ENCODE results near the gene BACH2. TPM values are rescaled to one million over a fixed set of nuclear protein-coding genes. Genes with fewer than 3 reads are reported as not detected.

Gene BACH2
- total and polyA plus RNA-seq, 2 experiments from 2014 or later, result under 0.01 TPM; not detected in 1

DNA sequence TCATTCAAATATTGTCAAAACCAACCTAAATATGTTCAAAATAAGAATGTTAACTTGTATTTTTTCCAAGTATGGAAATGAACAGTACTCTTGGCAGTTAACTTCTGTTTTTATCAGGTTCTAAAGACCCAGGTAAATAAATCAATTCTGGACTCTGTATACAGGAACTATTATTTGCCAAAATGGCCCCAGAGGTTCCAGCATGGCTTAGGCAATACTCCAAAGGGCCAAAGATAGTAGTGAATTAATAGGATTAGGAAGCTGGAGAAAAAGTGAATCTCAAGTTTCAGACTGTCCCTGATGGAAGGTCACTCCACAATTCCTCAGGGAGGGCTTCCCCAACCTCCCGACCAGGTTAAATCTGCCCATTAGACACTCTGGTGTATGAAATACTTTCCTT, 6.7 kb downstream of the BACH2 start:
- no peaks in the 10 kb centered on the region for H3K79me2 ChIP-seq (ENCODE audit: insufficient read depth)
- H3K36me3 ChIP-seq (ENCODE audit: low read depth), result no peaks in the 10 kb centered on the region
- in situ Hi-C loops (cut with MboI), result no loop called here
- peaks cover 9% of the 10 kb centered on the region for H3F3A ChIP-seq (ENCODE audit: insufficient read depth)
- no peak overlapping the region for H3K4me3 ChIP-seq
- H3K9ac ChIP-seq, result no peak overlapping the region
- H3K27me3 ChIP-seq (replicated peaks; ENCODE audit: insufficient read depth), result peaks cover 71% of the 10 kb centered on the region
- no peaks in the 10 kb centered on the region for H3K9me2 ChIP-seq (ENCODE audit: insufficient read depth)
- H3K27ac ChIP-seq, result no peak overlapping the region
- 92 to 94% methylated on average over 1 of the region's 1 CpG for WGBS, 2 experiments (ENCODE audit: low coverage in 1 of 2, low lambda C conversion rate in 2 of 2, missing lambda C conversion rate in 2 of 2)
- H4K20me1 ChIP-seq (ENCODE audit: insufficient read depth), result no peaks in the 10 kb centered on the region
- peaks cover 15% of the 10 kb centered on the region for H3K4me1 ChIP-seq (ENCODE audit: insufficient read depth)
- H2AFZ ChIP-seq, result no peak overlapping the region
- no peak for TF ChIP-seq EZH2phosphoT487 (IDR thresholded peaks at IDR 0.05; ENCODE audit: insufficient read depth, low read depth)
- TF ChIP-seq EZH2 (IDR thresholded peaks at IDR 0.05; ENCODE audit: insufficient read depth, poor library complexity, severe bottlenecking), result no peak
- no peaks in the 10 kb centered on the region for H3K9me3 ChIP-seq (ENCODE audit: low read depth)
- no peak overlapping the region for H3K4me2 ChIP-seq (ENCODE audit: unreplicated experiment)
- no peak for DNase-seq

- Histone ChIP-seq H3K27me3 (replicated peaks; ENCODE audit: insufficient read depth) (peaks cover 56% of the 10 kb centered on the region), H3K36me3 (ENCODE audit: low read depth) (no peaks in the 10 kb centered on the region), H3K4me1 (ENCODE audit: insufficient read depth) (peaks cover 21% of the 10 kb centered on the region), H3K9me2 (ENCODE audit: insufficient read depth) (no peaks in the 10 kb centered on the region), H3K4me2 (ENCODE audit: unreplicated experiment) (no peak overlapping the region), H2AFZ (no peak overlapping the region), H4K20me1 (ENCODE audit: insufficient read depth) (no peaks in the 10 kb centered on the region), H3K4me3 (no peak overlapping the region), H3K9me3 (ENCODE audit: low read depth) (no peaks in the 10 kb centered on the region), H3K27ac (no peak overlapping the region), H3K79me2 (ENCODE audit: insufficient read depth) (no peaks in the 10 kb centered on the region), H3F3A (ENCODE audit: insufficient read depth) (peaks cover 15% of the 10 kb centered on the region), H3K9ac (no peak overlapping the region)
- DNase-seq, result peak; percentile 24
- 24 to 26% methylated on average over 1 of the region's 1 CpG for WGBS, 2 experiments (ENCODE audit: low coverage in 1 of 2, low lambda C conversion rate in 2 of 2, missing lambda C conversion rate in 2 of 2)
- in situ Hi-C loops (cut with MboI), result no loop called here
- TF ChIP-seq EZH2phosphoT487 (IDR thresholded peaks at IDR 0.05; ENCODE audit: insufficient read depth, low read depth) (no peak), EZH2 (IDR thresholded peaks at IDR 0.05; ENCODE audit: insufficient read depth, poor library complexity, severe bottlenecking) (no peak)
Observed at GRCh38 chr6:90288404-90288803, 8.2 kb downstream of the BACH2 start.

DNA sequence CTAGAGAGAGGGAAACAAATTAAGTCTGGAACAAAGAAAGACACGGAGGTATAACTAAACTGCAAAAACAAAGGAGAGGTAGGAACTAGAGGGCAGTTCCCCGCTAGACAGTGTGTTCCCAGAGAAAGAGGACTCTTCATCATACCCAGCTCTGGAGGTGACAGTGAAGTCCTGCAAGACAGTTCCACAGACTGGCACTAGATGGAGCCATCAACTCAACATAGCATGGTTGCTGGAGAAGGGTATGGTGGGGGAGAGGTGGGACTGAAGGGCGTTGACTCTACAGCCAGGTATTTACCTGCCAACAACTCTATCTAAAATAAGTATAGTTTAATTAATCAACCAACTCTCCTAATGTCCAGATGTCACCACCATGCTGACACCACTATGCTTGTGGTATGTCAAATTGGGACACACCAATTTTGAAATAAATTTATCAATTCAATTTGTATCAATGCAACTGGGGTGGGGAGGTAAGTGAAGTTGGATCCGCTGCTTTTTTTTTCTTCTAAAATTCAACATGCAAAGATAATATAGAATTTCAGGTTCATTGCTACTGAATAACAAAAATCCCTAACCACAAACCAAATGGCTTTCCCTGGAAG, 9.7 kb downstream of the BACH2 start:
- DNase-seq, result peak; percentile 31

GRCh38 chr6:90285611-90286381, 10.8 kb downstream of the BACH2 start:
- peaks cover 15% of the 10 kb centered on the region for H3F3A ChIP-seq (ENCODE audit: insufficient read depth)
- H3K79me2 ChIP-seq (ENCODE audit: insufficient read depth), result no peaks in the 10 kb centered on the region
- WGBS, 2 experiments (ENCODE audit: low coverage in 1 of 2, low lambda C conversion rate in 2 of 2, missing lambda C conversion rate in 2 of 2), result 7 to 9% methylated on average over 9 of the region's 9 CpGs
- no peak overlapping the region for H2AFZ ChIP-seq
- peaks cover 21% of the 10 kb centered on the region for H3K4me1 ChIP-seq (ENCODE audit: insufficient read depth)
- peak; percentile 96 for DNase-seq
- no peaks in the 10 kb centered on the region for H4K20me1 ChIP-seq (ENCODE audit: insufficient read depth)
- H3K36me3 ChIP-seq (ENCODE audit: low read depth), result no peaks in the 10 kb centered on the region
- in situ Hi-C loops (cut with MboI), result no loop called here
- H3K9ac ChIP-seq, result no peak overlapping the region
- H3K4me3 ChIP-seq, result peak overlapping the region; percentile 62; the same call in 1 of the 2 replicates
- no peak for TF ChIP-seq EZH2 (IDR thresholded peaks at IDR 0.05; ENCODE audit: insufficient read depth, poor library complexity, severe bottlenecking)
- TF ChIP-seq EZH2phosphoT487 (IDR thresholded peaks at IDR 0.05; ENCODE audit: insufficient read depth, low read depth), result no peak
- peaks cover 41% of the 10 kb centered on the region for H3K27me3 ChIP-seq (replicated peaks; ENCODE audit: insufficient read depth)
- H3K4me2 ChIP-seq (ENCODE audit: unreplicated experiment), result peak overlapping the region; percentile 78
- no peak overlapping the region for H3K27ac ChIP-seq
- H3K9me2 ChIP-seq (ENCODE audit: insufficient read depth), result no peaks in the 10 kb centered on the region
- H3K9me3 ChIP-seq (ENCODE audit: low read depth), result no peaks in the 10 kb centered on the region

More for the DNA sequence above, 9.7 kb downstream of the BACH2 start:
- no peak overlapping the region for H2AFZ ChIP-seq
- no peak overlapping the region for H3K27ac ChIP-seq
- H3K9ac ChIP-seq, result no peak overlapping the region
- H3K9me2 ChIP-seq (ENCODE audit: insufficient read depth), result no peaks in the 10 kb centered on the region
- H3K9me3 ChIP-seq (ENCODE audit: low read depth), result no peaks in the 10 kb centered on the region
- H3K4me3 ChIP-seq, result no peak overlapping the region
- H3K4me1 ChIP-seq (ENCODE audit: insufficient read depth), result peaks cover 21% of the 10 kb centered on the region
- 63 to 64% methylated on average over 4 of the region's 4 CpGs for WGBS, 2 experiments (ENCODE audit: low coverage in 1 of 2, low lambda C conversion rate in 2 of 2, missing lambda C conversion rate in 2 of 2)
- no peaks in the 10 kb centered on the region for H4K20me1 ChIP-seq (ENCODE audit: insufficient read depth)
- H3K36me3 ChIP-seq (ENCODE audit: low read depth), result no peaks in the 10 kb centered on the region
- TF ChIP-seq EZH2phosphoT487 (IDR thresholded peaks at IDR 0.05; ENCODE audit: insufficient read depth, low read depth) (no peak), EZH2 (IDR thresholded peaks at IDR 0.05; ENCODE audit: insufficient read depth, poor library complexity, severe bottlenecking) (no peak)
- H3F3A ChIP-seq (ENCODE audit: insufficient read depth), result peaks cover 15% of the 10 kb centered on the region
- in situ Hi-C loops (cut with MboI), result no loop called here
- no peaks in the 10 kb centered on the region for H3K79me2 ChIP-seq (ENCODE audit: insufficient read depth)
- no peak overlapping the region for H3K4me2 ChIP-seq (ENCODE audit: unreplicated experiment)
- peaks cover 42% of the 10 kb centered on the region for H3K27me3 ChIP-seq (replicated peaks; ENCODE audit: insufficient read depth)

All from GM23248 (cell line).